Measurements from ENCODE around the gene CD44. TPM values are rescaled to one million over a fixed set of nuclear protein-coding genes. Genes with fewer than 3 reads are reported as not detected.
A peak's percentile ranks its signal among the peaks of the same experiment; 100 is the strongest.

Gene CD44
- total and polyA plus RNA-seq, 2 donors, result 51.1 to 78.7 TPM

GRCh38 chr11:35147235-35147634 is 8.3 kb downstream of the CD44 start:
- H3K4me1 ChIP-seq (ENCODE audit: control insufficient read depth in 2 of 2, insufficient read depth in 2 of 2, low read length in 2 of 2), result peaks cover 43 to 62% of the 10 kb centered on the region in 2 donors
- H3K27ac ChIP-seq (ENCODE audit: low read depth in 1 of 2, low read length in 1 of 2), result peak overlapping the region; percentile 16 to 53
- 94% methylated on average over 1 of the region's 1 CpG for WGBS

GRCh38 chr11:35148163-35148837 is 9.3 kb downstream of the CD44 start:
- no peaks in the 10 kb centered on the region for H3K27me3 ChIP-seq (ENCODE audit: control insufficient read depth in 2 of 2, insufficient read depth in 1 of 2, low read length in 1 of 2)

More at GRCh38 chr11:35147235-35147634, 8.3 kb downstream of the CD44 start:
- H3K36me3 ChIP-seq (ENCODE audit: control insufficient read depth in 2 of 2, insufficient read depth in 2 of 2, low read length in 1 of 2), result no peaks in the 10 kb centered on the region
- peaks cover 0 to 3% of the 10 kb centered on the region in 2 donors for H3K9me3 ChIP-seq (ENCODE audit: control insufficient read depth in 2 of 2, insufficient read depth in 1 of 2, low read length in 1 of 2)
- DNase-seq (ENCODE audit: low read depth in 6 of 9, low spot score in 9 of 9), result no peak
- H3K27me3 ChIP-seq (ENCODE audit: control insufficient read depth in 2 of 2, insufficient read depth in 1 of 2, low read length in 1 of 2), result no peaks in the 10 kb centered on the region
- H3K4me3 ChIP-seq (ENCODE audit: low read length in 2 of 2), result no peak overlapping the region

GRCh38 chr11:35150454-35150853 is 11.5 kb downstream of the CD44 start:
- peaks cover 0 to 6% of the 10 kb centered on the region in 2 donors for H3K36me3 ChIP-seq (ENCODE audit: control insufficient read depth in 2 of 2, insufficient read depth in 2 of 2, low read length in 1 of 2)
- no peak overlapping the region for H3K4me3 ChIP-seq (ENCODE audit: low read length in 2 of 2)
- 82% methylated on average over 3 of the region's 3 CpGs for WGBS
- no peak overlapping the region for H3K27ac ChIP-seq (ENCODE audit: low read depth in 1 of 2, low read length in 1 of 2)
- DNase-seq (ENCODE audit: low read depth in 6 of 9, low spot score in 9 of 9), result no peak
- peaks cover 0 to 3% of the 10 kb centered on the region in 2 donors for H3K9me3 ChIP-seq (ENCODE audit: control insufficient read depth in 2 of 2, insufficient read depth in 1 of 2, low read length in 1 of 2)
- H3K27me3 ChIP-seq (ENCODE audit: control insufficient read depth in 2 of 2, insufficient read depth in 1 of 2, low read length in 1 of 2), result no peaks in the 10 kb centered on the region
- H3K4me1 ChIP-seq (ENCODE audit: control insufficient read depth in 2 of 2, insufficient read depth in 2 of 2, low read length in 2 of 2), result peaks cover 21 to 30% of the 10 kb centered on the region in 2 donors

More at GRCh38 chr11:35148163-35148837, 9.3 kb downstream of the CD44 start:
- DNase-seq (ENCODE audit: low read depth in 6 of 9, low spot score in 9 of 9), result peak in 5 of 9 donors; percentile 73 to 90 (median 76)
- peaks cover 39 to 51% of the 10 kb centered on the region in 2 donors for H3K4me1 ChIP-seq (ENCODE audit: control insufficient read depth in 2 of 2, insufficient read depth in 2 of 2, low read length in 2 of 2)
- no peak overlapping the region for H3K4me3 ChIP-seq (ENCODE audit: low read length in 2 of 2)
- 60% methylated on average over 5 of the region's 5 CpGs for WGBS
- H3K9me3 ChIP-seq (ENCODE audit: control insufficient read depth in 2 of 2, insufficient read depth in 1 of 2, low read length in 1 of 2), result peaks cover 0 to 3% of the 10 kb centered on the region in 2 donors
- H3K27ac ChIP-seq (ENCODE audit: low read depth in 1 of 2, low read length in 1 of 2), result peak overlapping the region; percentile 65 to 69
- peaks cover 0 to 1% of the 10 kb centered on the region in 2 donors for H3K36me3 ChIP-seq (ENCODE audit: control insufficient read depth in 2 of 2, insufficient read depth in 2 of 2, low read length in 1 of 2)

DNA sequence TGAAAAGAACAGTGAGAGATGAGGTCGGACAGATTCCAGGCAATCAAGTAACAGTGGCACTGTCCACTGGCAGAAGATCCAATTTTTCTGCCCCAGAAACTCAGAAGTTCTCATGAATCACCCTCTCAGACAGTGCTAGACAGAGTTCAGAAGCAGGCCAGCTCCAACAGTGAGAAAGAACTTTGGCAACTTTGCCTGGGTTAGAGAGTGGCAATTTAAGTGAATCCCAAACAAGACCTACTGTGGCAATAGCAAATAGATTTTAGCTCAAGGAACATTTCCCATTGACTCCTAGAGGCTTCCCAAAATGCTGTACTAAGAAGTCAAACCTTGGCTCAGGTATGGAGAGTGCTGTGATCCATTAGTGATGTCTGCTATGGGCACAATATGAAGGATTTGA is 12.3 kb downstream of the CD44 start:
- Histone ChIP-seq H3K9me3 (ENCODE audit: control insufficient read depth in 2 of 2, insufficient read depth in 1 of 2, low read length in 1 of 2) (peaks cover 0 to 3% of the 10 kb centered on the region in 2 donors), H3K4me3 (ENCODE audit: low read length in 2 of 2) (no peak overlapping the region), H3K27ac (ENCODE audit: low read depth in 1 of 2, low read length in 1 of 2) (no peak overlapping the region), H3K36me3 (ENCODE audit: control insufficient read depth in 2 of 2, insufficient read depth in 2 of 2, low read length in 1 of 2) (peaks cover 0 to 6% of the 10 kb centered on the region in 2 donors), H3K4me1 (ENCODE audit: control insufficient read depth in 2 of 2, insufficient read depth in 2 of 2, low read length in 2 of 2) (peaks cover 19 to 28% of the 10 kb centered on the region in 2 donors), H3K27me3 (ENCODE audit: control insufficient read depth in 2 of 2, insufficient read depth in 1 of 2, low read length in 1 of 2) (no peaks in the 10 kb centered on the region)
- WGBS, result 94% methylated on average over 1 of the region's 1 CpG
- no peak for DNase-seq (ENCODE audit: low read depth in 6 of 9, low spot score in 9 of 9)

DNA sequence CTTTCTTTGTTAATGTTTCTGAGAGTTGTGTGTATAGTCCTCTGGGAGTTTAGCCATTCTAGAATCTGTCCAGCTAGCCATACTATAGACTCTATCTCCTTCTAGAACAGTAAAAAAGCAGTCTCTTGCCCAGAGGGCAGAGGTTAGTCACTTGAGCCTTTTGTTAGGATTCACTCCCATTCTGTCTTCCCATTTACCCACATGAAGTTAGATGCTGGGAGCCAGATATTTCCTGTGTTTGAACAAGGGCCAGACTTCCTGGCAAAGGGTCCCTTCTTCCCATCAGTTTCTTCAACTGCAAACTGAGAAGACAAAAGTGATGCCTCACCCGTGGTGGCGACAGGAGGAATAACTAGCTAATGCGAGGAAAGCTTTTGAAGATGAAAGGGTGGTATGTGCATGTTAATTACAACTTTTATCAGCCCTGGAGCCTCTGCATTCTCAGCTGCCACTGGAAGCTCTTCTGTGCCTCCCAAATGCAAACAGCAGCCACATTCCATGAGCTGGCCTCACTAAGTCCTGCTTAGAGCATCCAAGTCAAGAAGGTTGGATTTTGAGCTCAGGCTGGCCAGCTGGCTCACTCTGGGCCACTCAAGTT is 12.8 kb downstream of the CD44 start:
- no peak for DNase-seq (ENCODE audit: low read depth in 6 of 9, low spot score in 9 of 9)
- Histone ChIP-seq H3K4me3 (ENCODE audit: low read length in 2 of 2) (no peak overlapping the region), H3K36me3 (ENCODE audit: control insufficient read depth in 2 of 2, insufficient read depth in 2 of 2, low read length in 1 of 2) (peaks cover 0 to 6% of the 10 kb centered on the region in 2 donors), H3K27ac (ENCODE audit: low read depth in 1 of 2, low read length in 1 of 2) (no peak overlapping the region), H3K4me1 (ENCODE audit: control insufficient read depth in 2 of 2, insufficient read depth in 2 of 2, low read length in 2 of 2) (peaks cover 23 to 33% of the 10 kb centered on the region in 2 donors), H3K27me3 (ENCODE audit: control insufficient read depth in 2 of 2, insufficient read depth in 1 of 2, low read length in 1 of 2) (no peaks in the 10 kb centered on the region), H3K9me3 (ENCODE audit: control insufficient read depth in 2 of 2, insufficient read depth in 1 of 2, low read length in 1 of 2) (peaks cover 0 to 3% of the 10 kb centered on the region in 2 donors)
- WGBS, result 87% methylated on average over 3 of the region's 3 CpGs

DNA sequence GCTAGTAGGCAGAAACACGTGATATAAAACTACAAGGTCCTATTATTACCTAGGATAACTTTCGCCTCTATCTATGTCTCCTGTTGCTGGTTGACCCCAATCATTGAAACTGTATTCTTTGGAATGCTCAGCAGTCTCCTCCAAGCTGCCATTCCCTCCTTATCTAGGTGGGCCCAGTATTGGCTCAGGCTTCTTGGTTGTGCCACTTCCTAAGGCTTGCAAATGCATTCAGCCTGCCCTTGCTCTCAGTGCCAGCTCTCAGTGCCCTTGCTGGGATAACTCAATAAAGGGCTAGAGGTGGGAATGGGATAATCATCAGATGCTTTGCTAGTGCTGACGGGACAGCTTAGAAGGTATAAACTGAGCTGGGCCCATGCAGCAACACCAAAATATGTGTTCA is 13.6 kb downstream of the CD44 start:
- Histone ChIP-seq H3K27me3 (ENCODE audit: control insufficient read depth in 2 of 2, insufficient read depth in 1 of 2, low read length in 1 of 2) (no peaks in the 10 kb centered on the region), H3K4me3 (ENCODE audit: low read length in 2 of 2) (no peak overlapping the region), H3K9me3 (ENCODE audit: control insufficient read depth in 2 of 2, insufficient read depth in 1 of 2, low read length in 1 of 2) (peaks cover 0 to 3% of the 10 kb centered on the region in 2 donors), H3K4me1 (ENCODE audit: control insufficient read depth in 2 of 2, insufficient read depth in 2 of 2, low read length in 2 of 2) (peaks cover 23 to 31% of the 10 kb centered on the region in 2 donors), H3K36me3 (ENCODE audit: control insufficient read depth in 2 of 2, insufficient read depth in 2 of 2, low read length in 1 of 2) (peaks cover 0 to 6% of the 10 kb centered on the region in 2 donors), H3K27ac (ENCODE audit: low read depth in 1 of 2, low read length in 1 of 2) (no peak overlapping the region)
- WGBS, result 96% methylated on average over 3 of the region's 3 CpGs
- no peak for DNase-seq (ENCODE audit: low read depth in 6 of 9, low spot score in 9 of 9)

GRCh38 chr11:35153280-35153679 is 14.3 kb downstream of the CD44 start:
- peaks cover 22 to 31% of the 10 kb centered on the region in 2 donors for H3K4me1 ChIP-seq (ENCODE audit: control insufficient read depth in 2 of 2, insufficient read depth in 2 of 2, low read length in 2 of 2)
- H3K27ac ChIP-seq (ENCODE audit: low read depth in 1 of 2, low read length in 1 of 2), result no peak overlapping the region
- no peaks in the 10 kb centered on the region for H3K27me3 ChIP-seq (ENCODE audit: control insufficient read depth in 2 of 2, insufficient read depth in 1 of 2, low read length in 1 of 2)
- peaks cover 2 to 6% of the 10 kb centered on the region in 2 donors for H3K36me3 ChIP-seq (ENCODE audit: control insufficient read depth in 2 of 2, insufficient read depth in 2 of 2, low read length in 1 of 2)
- DNase-seq (ENCODE audit: low read depth in 6 of 9, low spot score in 9 of 9), result no peak
- H3K9me3 ChIP-seq (ENCODE audit: control insufficient read depth in 2 of 2, insufficient read depth in 1 of 2, low read length in 1 of 2), result no peaks in the 10 kb centered on the region
- 98% methylated on average over 2 of the region's 2 CpGs for WGBS
- no peak overlapping the region for H3K4me3 ChIP-seq (ENCODE audit: low read length in 2 of 2)

DNA sequence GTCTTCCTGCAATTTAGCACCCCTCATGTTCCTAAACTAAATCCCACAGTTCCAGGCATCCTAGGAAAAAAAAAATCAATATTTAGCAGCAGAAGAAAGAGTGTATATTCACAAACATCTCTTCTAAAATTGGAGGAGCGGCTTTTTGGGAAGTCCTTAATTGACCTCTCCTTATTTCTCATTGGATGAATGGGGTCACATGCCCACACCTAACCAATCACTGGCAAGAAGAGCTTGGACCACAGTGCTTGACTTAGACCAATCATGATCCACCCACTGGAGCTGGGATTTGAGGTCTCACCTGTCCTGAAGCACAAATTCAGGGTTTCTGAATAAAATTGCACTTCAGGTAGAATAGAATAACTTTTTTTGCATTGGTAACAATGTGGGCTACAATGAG is 16.0 kb downstream of the CD44 start:
- DNase-seq (ENCODE audit: low read depth in 6 of 9, low spot score in 9 of 9), result no peak
- WGBS, result 100% methylated on average over 1 of the region's 1 CpG
- H3K27ac ChIP-seq (ENCODE audit: low read depth in 1 of 2, low read length in 1 of 2), result no peak overlapping the region
- no peaks in the 10 kb centered on the region for H3K9me3 ChIP-seq (ENCODE audit: control insufficient read depth in 2 of 2, insufficient read depth in 1 of 2, low read length in 1 of 2)
- H3K36me3 ChIP-seq (ENCODE audit: control insufficient read depth in 2 of 2, insufficient read depth in 2 of 2, low read length in 1 of 2), result peaks cover 5 to 6% of the 10 kb centered on the region in 2 donors
- H3K4me1 ChIP-seq (ENCODE audit: control insufficient read depth in 2 of 2, insufficient read depth in 2 of 2, low read length in 2 of 2), result peaks cover 16 to 42% of the 10 kb centered on the region in 2 donors
- no peak overlapping the region for H3K4me3 ChIP-seq (ENCODE audit: low read length in 2 of 2)
- H3K27me3 ChIP-seq (ENCODE audit: control insufficient read depth in 2 of 2, insufficient read depth in 1 of 2, low read length in 1 of 2), result no peaks in the 10 kb centered on the region

GRCh38 chr11:35155677-35156076 is 16.7 kb downstream of the CD44 start:
- no peak for DNase-seq (ENCODE audit: low read depth in 6 of 9, low spot score in 9 of 9)
- no peak overlapping the region for H3K27ac ChIP-seq (ENCODE audit: low read depth in 1 of 2, low read length in 1 of 2)

More at GRCh38 chr11:35155677-35156076, 16.7 kb downstream of the CD44 start:
- 99% methylated on average over 5 of the region's 5 CpGs for WGBS
- Histone ChIP-seq H3K27me3 (ENCODE audit: control insufficient read depth in 2 of 2, insufficient read depth in 1 of 2, low read length in 1 of 2) (no peaks in the 10 kb centered on the region), H3K9me3 (ENCODE audit: control insufficient read depth in 2 of 2, insufficient read depth in 1 of 2, low read length in 1 of 2) (no peaks in the 10 kb centered on the region), H3K36me3 (ENCODE audit: control insufficient read depth in 2 of 2, insufficient read depth in 2 of 2, low read length in 1 of 2) (peaks cover 5 to 6% of the 10 kb centered on the region in 2 donors), H3K4me1 (ENCODE audit: control insufficient read depth in 2 of 2, insufficient read depth in 2 of 2, low read length in 2 of 2) (peaks cover 16 to 46% of the 10 kb centered on the region in 2 donors), H3K4me3 (ENCODE audit: low read length in 2 of 2) (no peak overlapping the region)
